HG02759 (cell line): ENCODE measurements around the gene UCKL1.

Experiments
- ATAC-seq: cut with Tn5 transposase; IDR thresholded peaks from one replicate; pipeline ENCODE4 v1.9.1; 2021; ENCODE audit warnings: mild to moderate bottlenecking, moderate library complexity; ENCODE audit not compliant: unreplicated experiment

UCKL1 gene

DNA sequence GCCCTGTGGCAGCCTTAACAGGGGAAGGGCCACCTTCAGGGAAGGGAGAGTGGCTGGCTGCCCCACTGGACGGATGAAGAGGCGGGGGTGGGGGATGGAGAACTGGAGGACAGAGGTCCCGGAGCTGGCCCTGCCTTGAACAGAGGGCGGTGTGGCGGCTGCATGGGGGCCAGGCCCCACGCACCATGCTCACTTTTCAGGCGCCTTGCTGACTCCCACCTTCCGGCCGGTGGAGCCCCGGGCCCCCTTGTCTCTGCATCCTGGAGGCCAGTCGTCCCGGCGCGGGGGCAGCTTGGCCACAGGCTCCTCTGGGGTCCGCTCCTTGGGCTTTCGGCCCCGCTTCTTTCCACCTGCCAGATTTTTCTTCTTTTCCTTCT is 3.5 kb upstream of the UCKL1 start:
- no peak for ATAC-seq

DNA sequence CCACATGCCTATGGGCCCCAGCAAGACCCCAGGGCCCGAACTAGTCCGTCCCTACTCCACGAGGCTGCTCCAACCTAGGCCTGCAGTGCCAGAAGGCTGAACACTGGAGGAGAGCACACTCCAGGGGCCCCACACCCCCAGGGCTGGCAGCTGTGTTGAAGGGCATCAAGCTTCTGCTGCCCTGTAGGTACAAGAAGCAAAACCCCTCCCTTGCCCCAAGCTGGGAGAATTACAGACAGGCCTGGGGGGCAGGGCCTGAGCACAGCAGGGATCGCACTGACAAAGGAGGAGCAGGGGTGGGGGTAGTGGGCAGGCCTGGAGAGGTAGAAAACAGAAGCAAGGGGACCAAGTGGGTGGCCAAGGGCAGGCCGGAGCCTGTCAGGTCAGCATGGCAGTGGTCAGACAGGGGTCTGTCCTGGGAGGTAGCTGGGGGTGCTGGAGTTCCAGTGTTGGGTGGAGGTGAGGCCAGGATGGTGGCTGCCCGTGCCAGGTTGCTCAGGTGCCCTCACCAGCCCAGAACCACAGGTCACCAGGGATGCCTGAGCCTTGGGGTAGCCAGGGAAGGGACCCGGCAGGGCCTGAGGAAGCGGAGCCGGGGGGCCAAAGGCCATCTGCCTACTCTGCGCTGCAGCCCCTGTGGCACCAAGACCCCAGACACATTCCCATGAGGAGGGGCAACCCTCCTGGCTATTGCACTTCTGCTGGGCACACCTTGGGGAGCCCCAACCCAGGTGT is 2.9 kb upstream of the UCKL1 start:
- no peak for ATAC-seq

- no peak for ATAC-seq
These were observed 2.3 kb upstream of the UCKL1 start for GRCh38 chr20:63958471-63958870.

- ATAC-seq, result no peak
These were observed 1.6 kb upstream of the UCKL1 start for GRCh38 chr20:63957690-63958441.

DNA sequence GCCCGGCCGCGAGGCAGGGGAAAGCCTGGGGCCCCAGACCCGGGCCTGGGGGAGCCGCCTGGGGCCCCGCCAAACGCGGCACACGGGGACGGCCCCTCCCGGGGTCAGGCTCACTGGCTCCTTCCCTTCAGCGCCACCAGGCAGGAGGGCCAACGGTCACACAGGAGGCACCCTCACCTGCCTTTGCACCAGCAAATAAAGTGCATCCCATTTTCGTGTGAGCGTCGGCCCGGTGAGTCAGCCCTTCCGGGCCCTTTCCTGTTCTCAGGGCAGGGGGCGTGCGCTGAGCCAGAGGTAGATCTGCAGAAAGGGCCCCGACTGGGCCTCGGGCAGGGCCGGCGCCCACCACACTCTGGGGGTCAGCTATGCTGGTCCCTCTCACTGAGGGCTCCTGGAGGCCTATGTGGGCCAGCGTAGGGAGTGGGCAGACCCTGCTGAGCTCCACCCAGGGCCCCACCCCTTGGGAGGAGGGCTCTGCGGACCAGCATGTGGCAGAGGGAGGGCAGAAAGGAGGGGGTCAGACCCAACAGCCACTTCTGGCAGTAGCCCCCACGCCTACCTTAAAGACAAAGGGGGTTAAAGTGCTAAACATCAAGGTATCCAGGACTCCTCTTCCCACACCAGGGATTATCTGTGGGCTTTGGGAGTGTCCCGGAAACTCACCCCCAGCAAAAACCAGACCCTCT is 931 bp upstream of the UCKL1 start:
- peak; percentile 28 for ATAC-seq

GRCh38 chr20:63956664-63957003 is 418 bp upstream of the UCKL1 start:
- no peak for ATAC-seq

- peak; percentile 20 for ATAC-seq
These were observed 862 bp downstream of the UCKL1 start for GRCh38 chr20:63955281-63955826.

DNA sequence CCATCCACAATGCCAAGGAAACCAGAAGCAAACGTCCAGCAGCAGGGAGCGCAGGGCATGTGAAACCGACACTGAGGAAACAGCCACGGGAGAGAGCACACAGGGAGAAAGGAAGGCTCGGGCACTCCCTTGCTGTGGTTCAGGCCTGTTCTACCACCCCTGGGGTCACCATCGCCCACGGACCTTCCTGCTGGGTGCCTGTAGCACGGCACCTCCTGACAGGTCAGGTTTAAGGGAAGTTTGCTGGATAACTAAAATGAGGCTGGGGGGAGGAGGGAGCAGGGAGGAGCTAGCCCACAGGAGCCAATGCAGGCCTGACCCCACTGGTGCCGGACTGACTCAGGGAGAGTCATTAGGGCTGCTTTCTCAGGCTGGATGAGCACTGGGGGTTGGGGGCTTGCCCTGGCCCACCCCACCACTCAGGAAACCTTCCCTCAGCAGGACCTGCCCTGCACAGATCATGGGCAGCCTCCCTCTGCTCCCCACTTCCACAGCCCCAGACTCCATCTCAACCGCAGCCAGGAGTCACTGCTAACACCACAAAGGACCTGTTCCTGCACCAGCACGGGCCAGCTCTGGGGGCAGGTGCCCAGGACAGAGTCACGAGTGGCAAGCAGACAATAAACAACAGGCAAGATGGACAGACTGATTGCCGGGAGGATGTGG is 2.3 kb downstream of the UCKL1 start:
- no peak for ATAC-seq

DNA sequence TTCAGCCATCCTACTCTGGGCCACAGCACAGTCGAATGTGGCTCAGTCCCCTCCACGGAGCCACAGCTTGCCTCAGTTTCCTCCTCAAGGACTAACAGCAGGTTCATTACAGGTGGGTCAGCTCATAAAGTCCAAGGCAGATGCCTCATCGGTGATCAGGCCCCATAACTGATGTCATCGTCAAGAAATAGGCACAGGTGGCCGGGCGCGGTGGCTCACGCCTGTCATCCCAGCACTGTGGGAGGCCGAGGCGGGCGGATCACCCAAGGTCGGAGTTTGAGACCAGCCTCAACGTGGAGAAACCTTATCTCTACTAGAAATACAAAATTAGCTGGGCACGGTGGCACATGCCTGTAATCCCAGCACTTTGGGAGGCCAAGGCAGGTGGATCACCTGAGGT is 3.4 kb downstream of the UCKL1 start:
- ATAC-seq, result no peak

- no peak for ATAC-seq
These were observed 4.0 kb downstream of the UCKL1 start for GRCh38 chr20:63952210-63952535.

- ATAC-seq, result no peak
These were observed 4.6 kb downstream of the UCKL1 start for GRCh38 chr20:63951398-63952209.

- ATAC-seq, result no peak
These were observed 5.4 kb downstream of the UCKL1 start for GRCh38 chr20:63950701-63951397.

GRCh38 chr20:63947638-63948456 is 8.4 kb downstream of the UCKL1 start:
- no peak for ATAC-seq

- no peak for ATAC-seq
These were observed 9.1 kb downstream of the UCKL1 start for GRCh38 chr20:63946986-63947637.

DNA sequence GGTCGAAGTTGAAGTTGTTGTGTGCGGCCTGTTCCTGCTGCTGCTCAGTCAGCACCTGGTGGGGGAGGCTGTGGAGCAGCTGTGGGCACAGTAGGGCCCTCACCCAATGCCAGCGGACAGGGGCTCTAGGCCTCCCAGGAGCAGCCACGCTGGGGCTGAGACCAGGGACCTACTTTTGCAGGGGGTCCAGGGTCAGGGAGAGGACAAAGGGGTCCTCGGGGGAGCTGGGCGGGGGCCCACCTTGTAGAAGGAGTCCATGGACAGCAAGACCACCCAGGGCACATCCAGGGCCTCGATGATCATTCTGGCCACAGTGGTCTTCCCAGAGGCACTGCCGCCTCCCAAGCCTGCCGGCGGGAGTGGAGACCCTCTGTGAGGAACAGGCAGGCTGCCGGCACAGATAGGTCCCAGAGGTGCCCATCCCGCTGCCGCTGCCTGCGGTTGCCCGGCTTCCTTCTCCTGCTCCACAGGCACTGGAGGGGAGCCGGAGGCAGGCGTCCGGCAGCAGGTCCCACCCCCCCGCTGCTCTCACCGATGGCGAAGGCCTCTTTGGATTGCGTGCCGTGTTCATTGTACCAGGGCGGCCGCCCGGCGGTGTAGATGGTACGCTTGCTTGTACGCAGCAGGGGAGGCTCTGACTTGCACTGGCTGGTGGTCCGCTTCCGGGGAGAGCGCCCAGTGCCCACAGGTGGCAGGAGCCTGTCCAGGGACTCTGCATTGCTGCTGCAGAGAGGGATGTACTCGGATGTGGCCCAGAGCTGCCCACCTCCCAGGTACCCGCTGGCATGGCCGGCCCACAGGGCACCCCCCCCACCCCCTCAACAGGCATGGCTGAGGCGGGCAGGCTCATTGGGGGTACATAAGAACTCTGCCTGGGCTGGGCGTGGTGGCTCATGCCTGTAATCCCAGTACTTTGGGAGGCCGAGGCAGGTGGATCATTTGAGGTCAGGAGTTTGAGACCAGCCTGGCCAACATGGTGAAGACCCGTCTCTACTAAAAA is 10.0 kb downstream of the UCKL1 start:
- no peak for ATAC-seq

DNA sequence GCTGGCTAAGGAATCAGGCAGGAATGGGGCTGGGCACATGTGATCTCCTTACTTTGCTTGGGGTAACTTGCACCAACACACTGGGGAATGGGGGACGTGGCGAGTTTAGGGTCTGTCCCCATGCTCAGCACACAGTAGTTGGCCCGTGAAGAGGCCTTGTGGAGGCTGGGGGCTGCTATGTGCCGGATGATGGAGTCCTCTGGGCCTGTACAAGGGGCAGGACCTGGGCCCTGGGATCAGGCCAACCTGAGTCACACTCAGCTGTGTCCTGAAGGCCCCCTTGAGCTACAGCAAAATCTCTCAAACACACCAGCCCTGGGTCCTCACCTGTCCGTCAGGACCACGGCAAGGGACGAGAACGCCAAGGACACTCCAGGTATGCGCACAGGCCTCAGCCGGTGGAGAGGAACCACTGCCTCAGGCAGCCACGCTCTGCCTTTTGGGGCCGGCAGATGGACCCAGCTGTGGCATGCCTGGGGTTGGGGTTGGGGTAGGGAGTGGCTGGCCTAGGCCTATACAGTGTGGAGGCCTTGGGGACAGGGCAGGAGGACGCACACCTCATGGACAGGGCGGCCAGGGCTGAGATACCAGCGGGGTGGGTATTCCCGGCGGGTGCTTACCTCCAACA is 11.1 kb downstream of the UCKL1 start:
- no peak for ATAC-seq
